ENCODE measurements around the gene COL5A3.

- no peak for TF ChIP-seq EZH2 (IDR thresholded peaks at IDR 0.05; ENCODE audit: low read length, unreplicated experiment)
- TF ChIP-seq, protein P1, sequence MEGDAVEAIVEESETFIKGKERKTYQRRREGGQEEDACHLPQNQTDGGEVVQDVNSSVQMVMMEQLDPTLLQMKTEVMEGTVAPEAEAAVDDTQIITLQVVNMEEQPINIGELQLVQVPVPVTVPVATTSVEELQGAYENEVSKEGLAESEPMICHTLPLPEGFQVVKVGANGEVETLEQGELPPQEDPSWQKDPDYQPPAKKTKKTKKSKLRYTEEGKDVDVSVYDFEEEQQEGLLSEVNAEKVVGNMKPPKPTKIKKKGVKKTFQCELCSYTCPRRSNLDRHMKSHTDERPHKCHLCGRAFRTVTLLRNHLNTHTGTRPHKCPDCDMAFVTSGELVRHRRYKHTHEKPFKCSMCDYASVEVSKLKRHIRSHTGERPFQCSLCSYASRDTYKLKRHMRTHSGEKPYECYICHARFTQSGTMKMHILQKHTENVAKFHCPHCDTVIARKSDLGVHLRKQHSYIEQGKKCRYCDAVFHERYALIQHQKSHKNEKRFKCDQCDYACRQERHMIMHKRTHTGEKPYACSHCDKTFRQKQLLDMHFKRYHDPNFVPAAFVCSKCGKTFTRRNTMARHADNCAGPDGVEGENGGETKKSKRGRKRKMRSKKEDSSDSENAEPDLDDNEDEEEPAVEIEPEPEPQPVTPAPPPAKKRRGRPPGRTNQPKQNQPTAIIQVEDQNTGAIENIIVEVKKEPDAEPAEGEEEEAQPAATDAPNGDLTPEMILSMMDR (conservative IDR thresholded peaks at IDR 0.05; ENCODE audit: low read depth, low read length), result no peak
Measured at GRCh38 chr19:9995999-9996398, 14.3 kb downstream of the COL5A3 start.
